Tibial nerve (tissue), 4 donors: Measurements from ENCODE around the gene SLC9A1.

Experiments
- EP300 ChIP-seq, 2 donors: sonication (generic); formaldehyde crosslinking; IDR thresholded peaks; one replicate each; pipeline ENCODE4 v1.6.1; 2017; ENCODE audit warnings: antibody characterized with exemption in 2 of 2, mild to moderate bottlenecking in 1 of 2
- TF ChIP-seq, protein P1 (sequence below), 5 experiments: fragments of 200-600 bp in 3 of 5; fragments of 450-650 bp in 2 of 5; sonication (generic) in 3 of 5; IDR thresholded peaks; one replicate each; pipeline ENCODE4 v1.5.1; 2016 to 2019; ENCODE audit warnings: antibody characterized with exemption in 5 of 5, mild to moderate bottlenecking in 3 of 5, moderate library complexity in 2 of 5

DNA sequence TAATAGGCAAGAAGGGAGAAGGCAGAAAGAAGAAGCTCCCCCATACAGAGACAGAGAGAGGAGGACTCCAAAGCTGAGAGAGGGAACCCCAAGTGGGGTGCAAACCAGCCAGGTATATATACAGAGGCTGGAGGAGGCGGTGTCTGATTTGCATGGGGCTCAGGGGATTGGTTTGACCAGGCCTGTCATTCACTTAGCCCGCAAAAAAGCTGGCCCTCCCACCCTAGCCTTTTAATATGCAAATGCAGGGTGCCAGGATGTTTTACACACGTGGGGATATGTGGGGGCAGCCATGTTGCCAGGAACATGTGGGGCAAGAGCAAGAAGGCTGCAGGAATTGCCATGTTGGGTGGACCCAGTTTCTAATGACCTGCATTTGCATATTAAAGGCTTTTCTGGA is 105.3 kb downstream of the SLC9A1 start:
- TF ChIP-seq, protein P1, sequence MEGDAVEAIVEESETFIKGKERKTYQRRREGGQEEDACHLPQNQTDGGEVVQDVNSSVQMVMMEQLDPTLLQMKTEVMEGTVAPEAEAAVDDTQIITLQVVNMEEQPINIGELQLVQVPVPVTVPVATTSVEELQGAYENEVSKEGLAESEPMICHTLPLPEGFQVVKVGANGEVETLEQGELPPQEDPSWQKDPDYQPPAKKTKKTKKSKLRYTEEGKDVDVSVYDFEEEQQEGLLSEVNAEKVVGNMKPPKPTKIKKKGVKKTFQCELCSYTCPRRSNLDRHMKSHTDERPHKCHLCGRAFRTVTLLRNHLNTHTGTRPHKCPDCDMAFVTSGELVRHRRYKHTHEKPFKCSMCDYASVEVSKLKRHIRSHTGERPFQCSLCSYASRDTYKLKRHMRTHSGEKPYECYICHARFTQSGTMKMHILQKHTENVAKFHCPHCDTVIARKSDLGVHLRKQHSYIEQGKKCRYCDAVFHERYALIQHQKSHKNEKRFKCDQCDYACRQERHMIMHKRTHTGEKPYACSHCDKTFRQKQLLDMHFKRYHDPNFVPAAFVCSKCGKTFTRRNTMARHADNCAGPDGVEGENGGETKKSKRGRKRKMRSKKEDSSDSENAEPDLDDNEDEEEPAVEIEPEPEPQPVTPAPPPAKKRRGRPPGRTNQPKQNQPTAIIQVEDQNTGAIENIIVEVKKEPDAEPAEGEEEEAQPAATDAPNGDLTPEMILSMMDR (IDR thresholded peaks at IDR 0.05) = no peak
- no peak for TF ChIP-seq EP300 (IDR thresholded peaks at IDR 0.05)
